Panc1 (cell line): ENCODE data around the gene RCSD1. TPM values are rescaled to one million over a fixed set of nuclear protein-coding genes. Genes with fewer than 3 reads are reported as not detected.

Source experiments
- ATAC-seq: fragments of 200-7000 bp; cut with Tn5 transposase; 2 replicates; pipeline ENCODE4 v1.9.1; 2020; ENCODE audit warnings: mild to moderate bottlenecking, moderate library complexity
- BruUV-seq: library from RNA; stranded (reverse); fragments of 400-500 nt; replicated peaks from 2 replicates; lab custom pipeline; 2021; lab: Mats Ljungman, UMichigan
- CTCF ChIA-PET: fragments of 300-600 bp; sonication (Branson Sonifier 250); formaldehyde crosslinking; loops from one replicate; lab custom pipeline; 2022; ENCODE audit warnings: antibody characterized with exemption; lab: Charles Lee
- POLR2A ChIA-PET: fragments of 300-600 bp; sonication (Branson Sonifier 250); formaldehyde crosslinking; loops from one replicate; lab custom pipeline; 2022; ENCODE audit warnings: antibody characterized with exemption; lab: Charles Lee
- DNase-seq: peaks from one replicate; pipeline ENCODE4 v3.0.0-alpha.2; 2010; ENCODE audit warnings: low read depth, low spot score
- H3K27ac ChIP-seq: 2 replicates; pipeline ENCODE4 v1.5.1; 2011; ENCODE audit warnings: mild to moderate bottlenecking, low read length, inconsistent platforms
- H3K27me3 ChIP-seq: fragments of 200-500 bp; sonication (Bioruptor generic); 2 replicates; pipeline ENCODE4 v1.6.0; 2014; ENCODE audit warnings: low read length, inconsistent platforms; ENCODE audit not compliant: control insufficient read depth, insufficient read depth
- H3K36me3 ChIP-seq: fragments of 200-500 bp; sonication (Bioruptor generic); 2 replicates; pipeline ENCODE4 v1.5.1; 2014; ENCODE audit warnings: inconsistent platforms, mild to moderate bottlenecking, low read length, moderate library complexity; ENCODE audit not compliant: control insufficient read depth, insufficient read depth
- H3K4me1 ChIP-seq: 2 replicates; pipeline ENCODE4 v1.5.1; 2011; ENCODE audit warnings: inconsistent platforms, mild to moderate bottlenecking, low read length, moderate library complexity; ENCODE audit not compliant: control insufficient read depth, insufficient read depth
- H3K4me3 ChIP-seq, 2 experiments: 2 replicates each; pipeline ENCODE4 v1.5.1; 2011 to 2012; ENCODE audit warnings: low read depth in 2 of 2, low read length in 2 of 2, mild to moderate bottlenecking in 2 of 2, inconsistent platforms in 1 of 2, moderate library complexity in 1 of 2
- H3K9me3 ChIP-seq: fragments of 200-500 bp; sonication (Bioruptor generic); 2 replicates; pipeline ENCODE4 v1.5.1; 2014; ENCODE audit warnings: low read depth, mild to moderate bottlenecking, inconsistent platforms, low read length, moderate library complexity; ENCODE audit not compliant: control insufficient read depth, insufficient read depth
- POLR2AphosphoS5 ChIP-seq: IDR thresholded peaks from 2 replicates; pipeline ENCODE4 v1.6.1; 2012; ENCODE audit warnings: mild to moderate bottlenecking, low read depth, low read length, moderate library complexity
- REST ChIP-seq, 2 experiments: IDR thresholded peaks; 2 replicates each; pipeline ENCODE4 v1.6.1; 2011 to 2012; ENCODE audit warnings: low read depth in 2 of 2, control low read depth in 1 of 2, low read length in 1 of 2, mild to moderate bottlenecking in 1 of 2, moderate library complexity in 1 of 2; ENCODE audit not compliant: insufficient read depth in 1 of 2
- SIN3A ChIP-seq: IDR thresholded peaks from 2 replicates; pipeline ENCODE4 v1.6.1; 2012; ENCODE audit warnings: low read depth, mild to moderate bottlenecking, low read length, moderate library complexity, borderline replicate concordance; ENCODE audit not compliant: insufficient read depth
- TCF7L2 ChIP-seq: IDR thresholded peaks from 2 replicates; pipeline ENCODE4 v1.6.1; 2011; ENCODE audit warnings: mild to moderate bottlenecking, low read depth, low read length, inconsistent platforms
- in situ Hi-C: cut with HindIII; loops from 2 replicates; pipeline ENCODE4 v1.10.0; 2016; ENCODE audit warnings: low sequenced_read_pairs, low pct_unique_long_range_greater_than_20kb
- intact Hi-C: fragments of 100-400 bp; cut with micrococcal nuclease; formaldehyde crosslinking; loops from one replicate; pipeline ENCODE4 v1.10.0; 2022; ENCODE audit not compliant: unreplicated experiment
- total RNA-seq: library from RNA; stranded (reverse); gene quantifications from one replicate; pipeline ENCODE4 v1.2.1, GENCODE V29; 2021; ENCODE audit not compliant: unreplicated experiment
- TF ChIP-seq, protein P1 (sequence below): fragments of 450-650 bp; IDR thresholded peaks from 2 replicates; pipeline ENCODE4 v1.5.1; 2017; ENCODE audit warnings: mild to moderate bottlenecking

Gene RCSD1
- total RNA-seq, 1 experiment from 2014 or later, result 1.4 TPM

DNA sequence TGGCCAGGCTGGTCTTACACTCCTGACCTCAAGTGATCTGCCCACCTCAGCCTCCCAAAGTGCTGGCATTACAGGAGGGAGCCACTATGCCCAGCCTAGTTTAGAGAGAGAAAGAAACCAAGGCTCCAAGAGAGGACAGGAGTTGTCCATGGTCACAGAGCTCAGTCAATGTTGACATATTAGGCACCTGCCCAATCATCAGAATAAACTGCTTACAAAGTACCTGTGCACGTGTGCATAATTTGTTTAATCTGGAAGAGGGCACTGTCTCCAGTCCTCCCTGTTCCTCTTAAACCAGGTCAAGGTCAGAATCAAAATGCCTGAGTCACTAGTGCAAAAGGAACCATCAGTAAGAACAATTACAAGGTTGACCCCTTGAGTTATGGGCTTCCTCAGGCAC, 71.5 kb downstream of the RCSD1 start:
- CTCF ChIA-PET, result no interaction called here
- intact Hi-C loops, result no loop called here
- DNase-seq, result no peak

GRCh38 chr1:167703557-167703956, 73.5 kb downstream of the RCSD1 start:
- H3K4me1 ChIP-seq, result no peaks in the 10 kb centered on the region
- ATAC-seq (no peak), DNase-seq (no peak)
- in situ Hi-C loops, result no loop called here
- H3K27ac ChIP-seq, result no peak overlapping the region
- ChIA-PET CTCF (no interaction called here), POLR2A (no interaction called here)
- intact Hi-C loops, result no loop called here
- H3K27me3 ChIP-seq, result peaks cover 16% of the 10 kb centered on the region
- no peak overlapping the region for H3K4me3 ChIP-seq
- H3K36me3 ChIP-seq, result no peaks in the 10 kb centered on the region
- BruUV-seq, result no TSS peak
- no peaks in the 10 kb centered on the region for H3K9me3 ChIP-seq
- TF ChIP-seq REST (IDR thresholded peaks at IDR 0.05; ENCODE audit: insufficient read depth in 1 of 2, low read depth in 2 of 2, low read length in 1 of 2) (no peak), POLR2AphosphoS5 (no peak), SIN3A (no peak), TCF7L2 (no peak)
- TF ChIP-seq, protein P1, sequence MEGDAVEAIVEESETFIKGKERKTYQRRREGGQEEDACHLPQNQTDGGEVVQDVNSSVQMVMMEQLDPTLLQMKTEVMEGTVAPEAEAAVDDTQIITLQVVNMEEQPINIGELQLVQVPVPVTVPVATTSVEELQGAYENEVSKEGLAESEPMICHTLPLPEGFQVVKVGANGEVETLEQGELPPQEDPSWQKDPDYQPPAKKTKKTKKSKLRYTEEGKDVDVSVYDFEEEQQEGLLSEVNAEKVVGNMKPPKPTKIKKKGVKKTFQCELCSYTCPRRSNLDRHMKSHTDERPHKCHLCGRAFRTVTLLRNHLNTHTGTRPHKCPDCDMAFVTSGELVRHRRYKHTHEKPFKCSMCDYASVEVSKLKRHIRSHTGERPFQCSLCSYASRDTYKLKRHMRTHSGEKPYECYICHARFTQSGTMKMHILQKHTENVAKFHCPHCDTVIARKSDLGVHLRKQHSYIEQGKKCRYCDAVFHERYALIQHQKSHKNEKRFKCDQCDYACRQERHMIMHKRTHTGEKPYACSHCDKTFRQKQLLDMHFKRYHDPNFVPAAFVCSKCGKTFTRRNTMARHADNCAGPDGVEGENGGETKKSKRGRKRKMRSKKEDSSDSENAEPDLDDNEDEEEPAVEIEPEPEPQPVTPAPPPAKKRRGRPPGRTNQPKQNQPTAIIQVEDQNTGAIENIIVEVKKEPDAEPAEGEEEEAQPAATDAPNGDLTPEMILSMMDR, result no peak

More for the DNA sequence above, 71.5 kb downstream of the RCSD1 start:
- Histone ChIP-seq H3K4me1 (no peaks in the 10 kb centered on the region; the same call in 1 of the 2 replicates), H3K27ac (no peak overlapping the region), H3K27me3 (peaks cover 16% of the 10 kb centered on the region), H3K9me3 (no peaks in the 10 kb centered on the region), H3K36me3 (no peaks in the 10 kb centered on the region), H3K4me3 (no peak overlapping the region)
- TF ChIP-seq POLR2AphosphoS5, result no peak
- TF ChIP-seq REST (IDR thresholded peaks at IDR 0.05; ENCODE audit: insufficient read depth in 1 of 2, low read depth in 2 of 2, low read length in 1 of 2), result no peak
- no peak for TF ChIP-seq SIN3A
- TF ChIP-seq, protein P1, result no peak
- no peak for TF ChIP-seq TCF7L2
- POLR2A ChIA-PET, result no interaction called here
- ATAC-seq, result no peak
- in situ Hi-C loops, result no loop called here
- no TSS peak for BruUV-seq
